Thyroid gland (tissue), 4 donors: ENCODE measurements around the gene HAND2.

Source experiments
- POLR2A ChIP-seq, 2 donors: fragments of 450-650 bp; IDR thresholded peaks; one replicate each; pipeline ENCODE4 v1.6.1; 2017; ENCODE audit warnings: antibody characterized with exemption in 2 of 2, mild to moderate bottlenecking in 2 of 2, moderate library complexity in 1 of 2
- TF ChIP-seq, protein P1 (sequence below), 6 experiments: fragments of 200-600 bp in 3 of 6; fragments of 450-650 bp in 3 of 6; sonication (generic) in 3 of 6; IDR thresholded peaks; one replicate each; pipeline ENCODE4 v1.5.1; 2016 to 2019; ENCODE audit warnings: antibody characterized with exemption in 6 of 6, mild to moderate bottlenecking in 2 of 6, inconsistent platforms in 1 of 6, moderate library complexity in 1 of 6

DNA sequence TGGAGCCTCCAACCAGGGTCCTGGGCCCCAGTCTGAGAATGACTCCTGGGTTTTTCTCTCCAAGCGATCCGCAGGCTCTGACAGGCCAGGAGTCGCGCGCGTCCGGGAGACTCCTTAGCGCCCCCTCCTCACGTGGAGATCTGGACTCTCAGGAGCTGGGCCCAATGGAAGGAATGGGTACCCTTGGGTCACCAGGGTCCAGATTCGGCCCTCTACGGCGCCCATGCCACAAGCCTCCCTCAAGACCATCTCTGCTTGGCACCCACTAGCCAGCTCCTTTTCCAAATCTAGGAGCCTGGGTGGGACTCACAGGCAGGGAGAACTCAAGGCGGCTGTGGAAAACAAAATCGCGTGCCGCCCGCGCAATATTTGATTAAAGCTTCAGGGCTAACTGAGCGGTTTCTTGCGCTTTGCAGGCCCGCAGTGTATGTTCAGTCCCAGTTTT is 7.1 kb downstream of the HAND2 start:
- TF ChIP-seq, protein P1, sequence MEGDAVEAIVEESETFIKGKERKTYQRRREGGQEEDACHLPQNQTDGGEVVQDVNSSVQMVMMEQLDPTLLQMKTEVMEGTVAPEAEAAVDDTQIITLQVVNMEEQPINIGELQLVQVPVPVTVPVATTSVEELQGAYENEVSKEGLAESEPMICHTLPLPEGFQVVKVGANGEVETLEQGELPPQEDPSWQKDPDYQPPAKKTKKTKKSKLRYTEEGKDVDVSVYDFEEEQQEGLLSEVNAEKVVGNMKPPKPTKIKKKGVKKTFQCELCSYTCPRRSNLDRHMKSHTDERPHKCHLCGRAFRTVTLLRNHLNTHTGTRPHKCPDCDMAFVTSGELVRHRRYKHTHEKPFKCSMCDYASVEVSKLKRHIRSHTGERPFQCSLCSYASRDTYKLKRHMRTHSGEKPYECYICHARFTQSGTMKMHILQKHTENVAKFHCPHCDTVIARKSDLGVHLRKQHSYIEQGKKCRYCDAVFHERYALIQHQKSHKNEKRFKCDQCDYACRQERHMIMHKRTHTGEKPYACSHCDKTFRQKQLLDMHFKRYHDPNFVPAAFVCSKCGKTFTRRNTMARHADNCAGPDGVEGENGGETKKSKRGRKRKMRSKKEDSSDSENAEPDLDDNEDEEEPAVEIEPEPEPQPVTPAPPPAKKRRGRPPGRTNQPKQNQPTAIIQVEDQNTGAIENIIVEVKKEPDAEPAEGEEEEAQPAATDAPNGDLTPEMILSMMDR (IDR thresholded peaks at IDR 0.05), result no peak
- no peak for TF ChIP-seq POLR2A (IDR thresholded peaks at IDR 0.05)
